Limb (tissue), 2 donors: ENCODE data around the gene TEX53.

Experiments
- DNase-seq, 2 donors: peaks; one replicate each; pipeline ENCODE4 v3.0.0-alpha.2; 2016; ENCODE audit errors: extremely low spot score in 2 of 2

TEX53 gene

DNA sequence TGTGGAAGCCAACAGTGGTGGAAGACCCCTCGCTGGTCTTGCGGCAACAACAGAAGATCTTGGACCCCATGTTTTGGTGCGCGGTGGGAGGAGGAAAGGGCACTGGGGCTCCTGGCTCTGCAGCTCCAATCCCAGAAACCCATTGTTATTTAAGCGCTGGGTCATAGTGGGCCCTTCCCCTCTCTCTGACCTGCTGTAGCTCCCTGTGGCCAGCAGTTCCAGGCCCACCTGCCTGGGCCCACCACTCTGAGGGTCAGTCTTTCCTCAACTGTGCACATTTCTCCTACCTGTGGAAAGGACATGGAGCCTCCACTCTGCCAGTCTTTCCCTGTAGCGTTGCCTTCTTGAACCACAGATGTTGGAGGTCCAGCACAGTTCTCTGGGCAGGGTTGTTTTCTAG lies at the start of gene TEX53:
TSS of gene TEX53 (minus strand) at position 101 of the 400 bp plus-strand sequence. CDS start at position 70, 31 bp downstream.
- no peak for DNase-seq

DNA sequence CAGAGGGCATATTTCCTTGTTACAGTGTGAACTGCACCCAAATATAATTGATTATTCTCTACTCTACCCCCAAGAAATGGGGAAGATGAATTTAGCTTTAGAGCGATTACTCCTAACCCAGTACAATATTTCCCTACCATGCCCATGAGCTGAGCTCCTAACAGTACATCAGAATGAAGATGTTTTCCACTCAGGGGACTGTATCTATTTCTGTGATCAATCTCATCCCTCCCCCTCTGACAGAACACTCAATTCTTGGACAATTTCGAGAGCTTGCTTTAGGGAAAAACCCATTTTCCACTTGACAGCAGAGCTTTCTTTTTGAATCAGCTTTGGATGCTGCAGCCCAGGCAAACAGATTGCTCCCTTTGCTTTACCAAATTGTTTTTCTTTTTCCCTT lies 49.1 kb upstream of the TEX53 start:
- no peak for DNase-seq

DNA sequence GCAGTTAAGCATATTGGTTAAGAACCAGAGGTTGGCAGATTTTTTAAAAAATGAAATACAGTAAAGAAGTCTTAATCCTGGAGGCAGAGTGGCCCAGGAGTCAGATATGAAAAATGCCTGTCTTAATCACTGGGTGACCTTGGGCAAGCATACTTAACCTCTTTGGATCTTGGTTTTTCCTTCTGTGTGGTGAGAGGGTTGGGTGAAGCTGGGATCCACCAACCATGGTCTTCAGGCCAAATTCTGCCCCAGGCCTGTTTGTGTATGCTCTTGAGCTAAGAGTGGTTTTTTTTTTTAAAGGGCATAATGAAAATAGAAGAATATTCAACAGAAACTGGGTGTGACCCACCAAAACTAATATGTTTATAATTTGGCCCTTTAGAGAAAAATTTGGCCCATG lies 44.4 kb upstream of the TEX53 start:
- no peak for DNase-seq

DNA sequence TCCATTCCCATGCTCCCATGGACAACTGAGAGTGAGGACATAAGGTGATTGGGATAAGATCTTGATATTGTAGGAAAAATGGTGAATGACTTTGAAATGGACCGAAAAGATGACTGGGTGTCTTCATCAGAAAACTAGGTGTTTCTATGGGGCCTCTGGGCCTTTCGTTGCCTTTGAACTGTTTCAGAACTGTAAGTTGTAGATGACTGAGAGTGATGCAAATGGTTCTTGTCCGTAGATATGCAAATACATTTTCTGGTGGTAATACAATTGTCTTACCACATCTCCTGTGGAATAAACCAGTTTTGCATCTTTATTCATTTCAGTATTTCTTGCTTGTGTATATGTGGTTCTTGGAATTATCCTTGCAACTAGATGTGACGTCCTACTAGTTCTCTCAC lies 40.3 kb upstream of the TEX53 start:
- no peak for DNase-seq

- no peak for DNase-seq
Observed at GRCh38 chr9:114696814-114697544, 39.4 kb upstream of the TEX53 start.

- DNase-seq, result no peak
Observed at GRCh38 chr9:114695948-114696347, 38.3 kb upstream of the TEX53 start.

- no peak for DNase-seq
Observed at GRCh38 chr9:114694719-114695269, 37.2 kb upstream of the TEX53 start.

- DNase-seq, result no peak
Observed at GRCh38 chr9:114694146-114694545, 36.5 kb upstream of the TEX53 start.

DNA sequence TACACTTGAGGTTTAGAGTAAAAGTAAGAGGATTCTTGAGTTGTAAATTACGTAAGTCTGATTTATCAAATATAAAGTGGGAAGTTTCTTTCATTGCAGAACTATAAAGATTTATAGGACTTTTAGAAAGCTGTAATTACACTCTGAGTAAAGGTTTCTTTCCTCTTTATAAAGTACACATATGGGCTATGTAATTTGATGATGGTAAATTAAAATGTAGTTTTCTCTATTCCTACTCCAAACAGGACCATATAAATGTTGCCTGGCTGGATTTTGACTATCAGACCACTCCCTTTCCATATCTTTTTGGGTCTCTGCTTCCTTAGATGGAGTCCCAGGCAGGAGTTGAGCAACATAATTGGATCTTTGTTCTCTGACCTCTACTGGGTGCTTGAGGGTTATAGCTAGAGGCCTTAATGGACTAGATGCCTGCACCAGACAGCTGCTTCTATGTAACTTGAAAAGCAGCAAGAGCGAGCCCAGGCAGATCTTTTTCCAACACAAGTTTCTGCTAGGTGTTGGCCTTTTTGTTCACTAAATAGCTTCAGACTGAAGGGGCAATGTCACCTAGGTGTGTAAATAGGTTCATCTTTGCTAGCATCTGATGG lies 35.7 kb upstream of the TEX53 start:
- DNase-seq, result no peak

- no peak for DNase-seq
Observed at GRCh38 chr9:114691956-114692295, 34.3 kb upstream of the TEX53 start.

GRCh38 chr9:114691046-114691955 lies 33.7 kb upstream of the TEX53 start:
- DNase-seq, result no peak

- DNase-seq, result no peak
Observed at GRCh38 chr9:114690308-114690707, 32.7 kb upstream of the TEX53 start.

DNA sequence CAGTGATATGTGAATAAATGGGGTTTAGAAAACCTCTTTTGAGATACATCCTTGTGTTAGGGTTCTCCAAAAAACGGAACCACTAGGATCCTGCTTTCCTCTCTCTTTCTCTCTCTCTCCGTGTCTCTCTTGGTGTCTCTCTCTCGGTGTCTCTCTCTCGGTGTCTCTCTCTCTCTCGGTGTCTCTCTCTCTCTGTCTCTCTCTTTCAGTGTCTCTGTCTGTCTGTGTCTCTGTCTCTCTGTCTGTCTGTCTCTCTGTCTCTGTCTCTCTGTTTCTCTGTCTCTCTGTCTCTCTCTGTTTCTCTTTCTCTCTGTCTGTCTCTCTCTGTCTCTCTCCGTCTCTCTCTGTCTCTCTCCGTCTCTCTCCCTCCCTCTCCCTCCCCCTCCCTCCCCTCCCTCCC lies 32.2 kb upstream of the TEX53 start:
- no peak for DNase-seq

DNA sequence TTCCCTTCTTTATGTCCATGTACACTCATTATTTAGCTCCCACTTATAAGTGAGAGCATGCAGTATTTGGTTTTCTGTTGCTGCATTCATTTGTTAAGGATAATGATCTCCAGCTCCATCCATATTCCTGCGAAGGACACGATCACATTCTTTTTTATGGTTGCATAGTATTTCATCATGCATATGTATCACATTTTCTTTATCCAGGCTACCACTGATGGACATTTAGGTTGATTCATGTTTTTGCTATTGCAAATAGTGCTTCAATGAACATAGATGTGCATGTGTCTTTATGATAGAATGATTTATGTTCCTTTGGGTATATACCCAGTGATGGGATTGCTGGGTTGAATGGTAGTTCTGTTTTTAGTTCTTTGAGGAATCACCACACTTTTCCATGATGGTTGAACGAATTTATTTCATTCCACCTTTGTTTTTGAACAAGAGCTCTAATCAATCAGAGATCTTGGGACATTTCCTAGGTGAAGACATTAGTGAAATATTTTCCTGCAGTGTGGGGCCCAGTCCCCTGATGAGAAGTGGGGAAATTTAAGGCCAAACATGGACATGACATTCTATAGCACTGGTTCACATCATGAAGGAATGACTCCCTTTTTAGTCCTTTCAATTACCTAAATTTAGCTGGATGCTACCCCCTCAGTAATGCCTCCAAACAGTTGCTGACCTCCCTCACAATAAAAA lies 31.5 kb upstream of the TEX53 start:
- no peak for DNase-seq

DNA sequence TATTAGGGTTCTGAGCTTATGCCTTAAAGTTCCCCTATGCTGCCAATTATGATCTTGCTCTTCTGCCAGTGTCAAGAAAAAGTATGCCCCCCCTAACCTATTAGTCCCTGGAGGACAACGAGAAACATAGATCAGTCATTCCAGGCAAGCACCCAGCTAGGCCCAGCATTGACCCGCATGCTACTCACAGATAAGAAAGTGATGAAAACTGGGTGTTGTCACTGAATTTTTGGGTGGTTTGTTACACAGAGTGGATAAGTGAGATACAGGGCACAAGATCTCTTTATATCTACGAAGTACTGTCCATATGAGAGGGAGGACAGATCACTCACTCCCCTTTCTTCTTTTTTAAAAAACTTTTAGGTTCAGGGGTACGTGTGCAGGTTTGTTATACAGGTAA lies 30.8 kb upstream of the TEX53 start:
- DNase-seq, result no peak

GRCh38 chr9:114687034-114687433 lies 29.4 kb upstream of the TEX53 start:
- no peak for DNase-seq

- DNase-seq, result no peak
Observed at GRCh38 chr9:114685951-114686350, 28.3 kb upstream of the TEX53 start.

DNA sequence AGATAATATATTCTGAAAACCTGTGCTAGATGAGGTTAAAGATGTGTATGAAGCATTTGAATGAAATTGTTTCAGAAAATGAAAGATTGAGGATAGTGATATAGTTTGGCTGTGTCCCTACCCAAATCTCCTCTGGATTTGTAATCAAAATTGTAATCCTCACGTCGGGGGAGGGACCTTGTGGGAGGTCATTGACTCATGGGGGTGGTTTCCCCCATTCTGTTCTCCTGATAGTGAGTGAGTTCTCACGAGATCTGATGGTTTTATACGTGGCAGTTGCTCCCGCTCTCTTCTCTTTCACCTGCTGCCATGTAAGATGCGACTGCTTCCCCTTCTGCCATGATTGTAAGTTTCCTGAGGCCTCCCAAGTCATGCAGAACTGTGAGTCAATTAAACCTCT lies 26.4 kb upstream of the TEX53 start:
- no peak for DNase-seq

GRCh38 chr9:114682846-114683245 lies 25.2 kb upstream of the TEX53 start:
- no peak for DNase-seq

DNA sequence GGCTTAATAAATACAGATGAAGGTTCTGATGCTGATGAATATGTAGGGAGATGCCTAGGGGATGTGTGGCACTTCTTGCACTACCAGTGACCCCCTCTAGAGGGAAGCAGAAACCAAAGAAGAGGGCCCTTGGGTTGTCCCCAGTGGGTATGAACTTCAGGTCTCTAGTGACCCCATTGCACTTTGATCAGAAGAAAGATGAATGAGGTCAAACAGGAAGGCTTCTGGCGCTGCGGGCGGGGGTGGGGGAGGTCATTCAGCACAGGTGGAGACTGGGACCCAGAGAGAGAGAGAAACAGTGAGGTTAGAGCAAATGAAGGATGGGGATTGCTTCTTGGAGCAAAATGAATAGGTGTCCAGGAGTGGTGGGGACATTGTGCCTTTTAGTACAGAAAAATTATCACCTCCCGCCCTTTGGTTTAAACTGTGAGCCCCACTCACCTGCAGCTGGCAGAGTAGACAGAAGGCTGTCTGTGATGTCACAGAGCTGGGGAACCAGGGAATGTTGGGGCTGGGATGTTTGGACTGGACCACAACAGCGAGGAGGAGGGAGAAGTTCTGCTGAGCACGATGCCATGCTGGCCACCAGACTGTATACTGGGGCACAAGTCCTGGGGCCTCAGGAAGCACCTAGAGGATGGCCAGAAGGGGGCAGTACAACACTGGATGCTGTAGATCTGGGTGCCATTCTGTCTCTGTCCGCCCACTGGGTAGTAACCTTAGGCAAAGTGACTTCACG lies 24.2 kb upstream of the TEX53 start, which contains the start of gene TEX48:
TSS of gene TEX48 (minus strand) at position 599 of the 739 bp plus-strand sequence. CDS start 10,469 bp downstream, outside the sequence.
- DNase-seq, result peak; percentile 37 to 51
